Measurements from ENCODE around the gene PEPD.

Gene PEPD

DNA sequence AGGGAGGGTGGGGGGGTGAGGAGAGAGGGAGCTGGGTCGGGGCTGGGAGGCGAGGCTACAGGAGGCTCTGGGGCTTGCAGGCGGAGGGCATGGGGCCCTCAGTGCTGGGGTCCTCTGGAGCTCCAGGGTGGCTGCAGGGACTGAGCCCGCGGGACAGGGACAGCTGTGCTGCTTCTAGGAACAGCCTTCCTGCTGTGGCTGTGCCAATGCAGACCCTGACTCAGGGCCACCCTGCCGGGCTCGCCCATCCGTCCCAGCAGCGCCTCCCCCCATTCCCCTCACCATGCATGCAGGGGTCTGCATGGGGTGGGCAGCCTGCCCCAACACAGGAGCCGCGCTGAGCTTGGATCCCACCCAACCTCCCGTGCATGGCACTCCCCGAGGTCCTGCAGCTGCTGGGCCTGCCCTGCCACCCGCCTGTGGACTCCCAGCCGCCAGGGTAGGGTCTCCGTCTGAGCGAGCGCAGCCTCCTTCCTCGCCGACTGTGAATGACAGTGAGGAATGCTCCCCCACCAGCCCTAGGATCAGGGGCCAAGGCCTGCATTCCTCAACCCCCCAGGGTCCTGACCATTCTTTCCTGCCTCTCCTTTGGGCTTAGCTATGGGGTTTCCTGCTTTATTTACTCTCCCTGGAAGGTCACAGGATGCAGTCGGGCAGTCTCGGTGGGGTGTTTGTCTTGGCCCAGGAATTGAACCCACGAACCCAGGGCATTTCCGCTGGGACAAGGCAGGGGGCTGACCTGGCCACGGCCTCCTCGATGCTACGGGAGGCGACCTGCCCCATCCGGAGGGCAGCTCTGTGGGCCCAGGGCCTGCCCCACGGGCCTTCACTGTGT lies 124.7 kb downstream of the PEPD start:
- H3K4me3 ChIP-seq (ENCODE audit: control insufficient read depth, low read depth, low read length): no peak overlapping the region
- no peak for TF ChIP-seq CTCF (conservative IDR thresholded peaks at IDR 0.05; ENCODE audit: control insufficient read depth, insufficient read depth, low read depth, low read length)
- no peak for DNase-seq (ENCODE audit: low read depth)

- TF ChIP-seq CTCF (conservative IDR thresholded peaks at IDR 0.05; ENCODE audit: control insufficient read depth, insufficient read depth, low read depth, low read length): no peak
- no peak overlapping the region for H3K4me3 ChIP-seq (ENCODE audit: control insufficient read depth, low read depth, low read length)
- DNase-seq (ENCODE audit: low read depth): peak; percentile 49
These were observed 125.7 kb downstream of the PEPD start for GRCh38 chr19:33395561-33396550.

DNA sequence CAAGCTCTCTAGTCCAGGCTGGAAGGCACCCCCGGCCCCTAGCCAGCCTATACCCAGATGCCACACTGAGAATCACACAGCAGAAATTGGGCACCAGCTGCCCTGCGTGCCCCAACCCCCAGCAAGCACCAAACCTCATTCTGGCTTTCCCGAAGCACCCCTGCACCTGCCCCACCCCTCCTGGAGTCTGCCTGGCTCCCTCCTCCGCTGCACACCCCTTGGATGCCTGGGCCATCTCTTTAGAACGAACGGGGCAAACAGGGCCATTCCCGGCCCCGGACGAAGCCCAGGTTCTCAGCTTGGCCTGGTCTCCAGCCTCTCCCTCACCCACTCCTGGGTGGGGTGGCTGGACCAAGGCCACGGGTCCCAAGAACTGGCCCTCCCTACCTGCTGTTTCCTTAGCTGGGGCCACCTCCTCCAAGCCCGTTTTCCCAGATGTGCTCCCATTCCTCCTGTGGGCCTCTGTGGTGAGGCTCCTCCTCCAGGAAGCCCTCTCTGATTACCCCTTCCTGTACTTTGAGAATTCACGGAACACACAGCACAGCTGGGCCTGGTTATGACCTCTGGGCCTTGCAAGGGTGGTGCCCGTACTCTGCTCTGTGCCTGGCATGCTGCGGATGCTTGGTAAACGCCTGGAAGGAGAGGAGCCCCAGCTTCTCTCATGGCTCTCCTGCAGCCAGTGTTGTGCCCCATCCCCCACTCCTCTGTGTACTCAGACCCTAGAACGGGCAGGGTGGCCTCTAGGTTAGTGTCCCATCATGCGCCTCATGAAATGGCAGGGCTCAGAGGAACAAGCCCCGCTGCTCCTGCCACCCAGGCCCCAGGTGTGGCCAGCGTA lies 126.6 kb downstream of the PEPD start:
- no peak for TF ChIP-seq CTCF (conservative IDR thresholded peaks at IDR 0.05; ENCODE audit: control insufficient read depth, insufficient read depth, low read depth, low read length)
- no peak for DNase-seq (ENCODE audit: low read depth)
- H3K4me3 ChIP-seq (ENCODE audit: control insufficient read depth, low read depth, low read length): no peak overlapping the region

- H3K4me3 ChIP-seq (ENCODE audit: control insufficient read depth, low read depth, low read length): no peak overlapping the region
- peak; percentile 86 for DNase-seq (ENCODE audit: low read depth)
- TF ChIP-seq CTCF (conservative IDR thresholded peaks at IDR 0.05; ENCODE audit: control insufficient read depth, insufficient read depth, low read depth, low read length): no peak
These were observed 127.4 kb downstream of the PEPD start for GRCh38 chr19:33394006-33394722.

GRCh38 chr19:33393286-33394005 lies 128.1 kb downstream of the PEPD start:
- no peak overlapping the region for H3K4me3 ChIP-seq (ENCODE audit: control insufficient read depth, low read depth, low read length)
- no peak for DNase-seq (ENCODE audit: low read depth)
- TF ChIP-seq CTCF (conservative IDR thresholded peaks at IDR 0.05; ENCODE audit: control insufficient read depth, insufficient read depth, low read depth, low read length): no peak
